K562 (cell line): ENCODE measurements around the gene ORC2. TPM values are rescaled to one million over a fixed set of nuclear protein-coding genes. Genes with fewer than 3 reads are reported as not detected.

ENCODE experiments used
- ATAC-seq: fragments of 200-7000 bp; cut with Tn5 transposase; 3 replicates; pipeline ENCODE4 v1.9.1; 2020; ENCODE audit warnings: moderate library complexity
- BruUV-seq: library from RNA; stranded (reverse); fragments of 400-500 nt; replicated peaks from 2 replicates; lab custom pipeline; 2021; lab: Mats Ljungman, UMichigan
- CTCF ChIA-PET: fragments of 300-600 bp; formaldehyde crosslinking; extraction: SDS; loops from one replicate; lab custom pipeline; 2021; ENCODE audit warnings: low intra/inter-chr PET ratio; lab: Yijun Ruan, JAX
- POLR2A ChIA-PET: fragments of 300-600, 350-650 bp; sonication (Branson Sonifier 250); formaldehyde crosslinking; extraction: SDS; loops from one replicate; lab custom pipeline; 2021; ENCODE audit warnings: antibody characterized with exemption, inconsistent platforms; lab: Yijun Ruan, JAX
- DNase-seq, 4 experiments: peaks; one replicate each; pipeline versions ENCODE4 v3.0.0 to v3.0.0-alpha.2; 2011 to 2018; ENCODE audit warnings: low spot score in 3 of 4, mixed read lengths in 3 of 4; ENCODE audit errors: extremely low read depth in 1 of 4
- FAIRE-seq: peaks from 2 replicates; lab custom pipeline; 2011; peaks lifted over from hg19 to GRCh38; lab: Jason Lieb, UNC
- H2AFZ ChIP-seq: 2 replicates; pipeline ENCODE4 v1.6.0; 2011; ENCODE audit warnings: low read depth, low read length, control low read depth, inconsistent platforms
- H3K27ac ChIP-seq: fragments of 200-600 bp; 3 replicates; pipeline ENCODE4 v1.8.0; 2011; ENCODE audit warnings: low read depth, mild to moderate bottlenecking, control low read depth, inconsistent platforms, low read length, moderate library complexity, mixed read lengths; ENCODE audit errors: extremely low read depth
- H3K27me3 ChIP-seq, 2 experiments: fragments of 300-600 bp in 1 of 2; 2 replicates in 1 of 2; 3 replicates in 1 of 2; pipeline versions ENCODE4 v1.6.0 to v1.8.0; 2011; ENCODE audit warnings: inconsistent platforms in 2 of 2, low read length in 2 of 2, mild to moderate bottlenecking in 1 of 2, mixed read lengths in 1 of 2, moderate library complexity in 1 of 2; ENCODE audit not compliant: control insufficient read depth in 2 of 2, insufficient read depth in 2 of 2
- H3K36me3 ChIP-seq: fragments of 300-600 bp; 3 replicates; pipeline ENCODE4 v1.8.0; 2011; ENCODE audit warnings: mild to moderate bottlenecking, low read length, inconsistent platforms; ENCODE audit not compliant: control insufficient read depth, insufficient read depth
- H3K4me1 ChIP-seq, 2 experiments: fragments of 200-600 bp in 1 of 2; replicated peaks in 1 of 2; 2 replicates in 1 of 2; 3 replicates in 1 of 2; pipeline versions ENCODE4 v1.5.1 to v1.8.0; 2011; ENCODE audit warnings: inconsistent platforms in 2 of 2, low read length in 2 of 2, mild to moderate bottlenecking in 1 of 2, mixed read lengths in 1 of 2, moderate library complexity in 1 of 2; ENCODE audit not compliant: control insufficient read depth in 2 of 2, insufficient read depth in 2 of 2
- H3K4me2 ChIP-seq: 2 replicates; pipeline ENCODE4 v1.6.1; 2011; ENCODE audit warnings: low read length, control low read depth, inconsistent platforms, mixed read lengths; ENCODE audit not compliant: insufficient read depth
- H3K4me3 ChIP-seq: fragments of 200-600 bp; sonication (generic), shearing (Covaris generic); 2 replicates; pipeline ENCODE4 v1.5.1; 2016; ENCODE audit warnings: control low read depth, inconsistent platforms
- H3K79me2 ChIP-seq: fragments of 200-600 bp; 3 replicates; pipeline ENCODE4 v1.8.0; 2011; ENCODE audit warnings: low read length, inconsistent platforms; ENCODE audit not compliant: control insufficient read depth, insufficient read depth
- H3K9ac ChIP-seq, 2 experiments: 2 replicates each; pipeline versions ENCODE4 v1.6.0 to v1.6.1; 2011; ENCODE audit warnings: low read depth in 2 of 2, low read length in 2 of 2, control low read depth in 1 of 2, inconsistent platforms in 1 of 2, mild to moderate bottlenecking in 1 of 2, mixed read lengths in 1 of 2; ENCODE audit not compliant: insufficient read depth in 1 of 2
- H3K9me1 ChIP-seq: one replicate; pipeline ENCODE4 v1.6.0; 2011; ENCODE audit warnings: inconsistent platforms, mild to moderate bottlenecking, low read length, moderate library complexity; ENCODE audit not compliant: control insufficient read depth, insufficient read depth
- H3K9me3 ChIP-seq: replicated peaks from 2 replicates; pipeline ENCODE4 v1.5.1; 2011; ENCODE audit warnings: low read depth, low read length, inconsistent platforms; ENCODE audit not compliant: control insufficient read depth, insufficient read depth
- H4K20me1 ChIP-seq: replicated peaks from 2 replicates; pipeline ENCODE4 v1.6.1; 2011; ENCODE audit warnings: low read length, inconsistent platforms, mixed read lengths; ENCODE audit not compliant: control insufficient read depth, insufficient read depth
- CBX1 ChIP-seq: sonication (generic); IDR thresholded peaks from 2 replicates; pipeline ENCODE4 v1.6.1; 2016; ENCODE audit warnings: antibody characterized with exemption, low read depth, mild to moderate bottlenecking
- CCAR2 ChIP-seq: fragments of 200-400 bp; formaldehyde crosslinking; IDR thresholded peaks from 2 replicates; pipeline ENCODE4 v1.6.1; 2017; ENCODE audit warnings: mild to moderate bottlenecking, low read depth, low read length
- CGGBP1 ChIP-seq: fragments of 250-450 bp; sonication (Bioruptor Pico); IDR thresholded peaks from 2 replicates; pipeline ENCODE4 v1.9.0; 2021; ENCODE audit warnings: mild to moderate bottlenecking
- FOXO4 ChIP-seq: fragments of 450-650 bp; formaldehyde crosslinking; IDR thresholded peaks from 2 replicates; pipeline ENCODE4 v1.4.0; 2020; ENCODE audit warnings: mild to moderate bottlenecking, moderate library complexity
- NR2C2 ChIP-seq, 2 experiments: fragments of 200-800 bp in 1 of 2; sonication (Bioruptor generic) in 1 of 2; sonication (generic) in 1 of 2; formaldehyde crosslinking in 1 of 2; IDR thresholded peaks; 2 replicates each; pipeline versions ENCODE4 v1.6.1 to v1.8.0; 2016 to 2022; ENCODE audit warnings: mild to moderate bottlenecking in 1 of 2, missing compliant biosample characterization in 1 of 2, missing genetic modification characterization in 1 of 2, missing genetic modification reagents in 1 of 2
- RBM25 ChIP-seq: fragments of 200-400 bp; formaldehyde crosslinking; IDR thresholded peaks from 2 replicates; pipeline ENCODE4 v1.6.1; 2018; ENCODE audit warnings: low read length, low read depth, moderate library complexity; ENCODE audit not compliant: severe bottlenecking
- TEAD2 ChIP-seq: fragments of 450-650 bp; IDR thresholded peaks from 2 replicates; pipeline ENCODE4 v1.6.1; 2016; ENCODE audit warnings: missing genetic modification characterization, control low read depth, missing compliant biosample characterization
- TGIF2 ChIP-seq: sonication (generic); formaldehyde crosslinking; IDR thresholded peaks from 2 replicates; pipeline ENCODE4 v1.8.1; 2022; ENCODE audit warnings: mild to moderate bottlenecking, missing genetic modification reagents, moderate library complexity
- ZNF121 ChIP-seq: sonication (generic); formaldehyde crosslinking; conservative IDR thresholded peaks from 2 replicates; pipeline ENCODE4 v1.8.0; 2022; ENCODE audit warnings: missing genetic modification reagents
- ZNF133 ChIP-seq: fragments of 250-450 bp; sonication (Bioruptor Pico); IDR thresholded peaks from 2 replicates; pipeline ENCODE4 v1.4.0; 2020; ENCODE audit warnings: mild to moderate bottlenecking
- ZNF165 ChIP-seq: fragments of 250-450 bp; sonication (Bioruptor Pico); IDR thresholded peaks from 2 replicates; pipeline ENCODE4 v1.4.0; 2020; ENCODE audit warnings: borderline replicate concordance
- WGBS: fragments of 100-300 bp; shearing (Covaris generic); methylation state at CpG from one replicate; pipeline ENCODE4 v1.1.6; 2016; ENCODE audit warnings: low coverage, mixed read lengths; ENCODE audit not compliant: insufficient coverage; ENCODE audit errors: missing lambda C conversion rate; 5-methylcytosine and 5-hydroxymethylcytosine counted together
- in situ Hi-C: fragments of 300-500 bp; cut with MboI; formaldehyde crosslinking; loops from 4 replicates; pipeline ENCODE4 v1.15.0; 2018; ENCODE audit warnings: inconsistent platforms, mixed read lengths
- intact Hi-C: fragments of 100-400 bp; cut with micrococcal nuclease; formaldehyde crosslinking; loops from 2 replicates; pipeline ENCODE4 v1.14.2; 2022
- polyA plus RNA-seq, 8 experiments: library from polyadenylated mRNA; depleted of rRNA in 4 of 8; stranded (reverse) in 5 of 8; unstranded in 3 of 8; fragments of >200 nt; fragmentation: Nextera tagmentation in 2 of 8; fragmentation: Illumina TruSeq in 1 of 8; extraction: Ambion mirVana in 2 of 8; extraction: Trizol in 1 of 8; gene quantifications; 2 replicates each; pipeline versions ENCODE4 v1.2.1 to v1.2.3, GENCODE V29; 2011 to 2014; ENCODE audit warnings: inconsistent platforms in 1 of 8, missing spikeins in 1 of 8
- total RNA-seq, 7 experiments: library from RNA; depleted of rRNA in 6 of 7; stranded (reverse); fragments of >200 nt in 6 of 7; fragmentation: Illumina TruSeq in 2 of 7; extraction: Trizol in 2 of 7; gene quantifications; 2 replicates each; pipeline versions ENCODE4 v1.2.1 to v1.2.3, GENCODE V29; 2011 to 2021; ENCODE audit warnings: low replicate concordance in 1 of 7

The ORC2 gene
- total and polyA plus RNA-seq, 9 of the 15 experiments (the other 6 are each of a cell fraction or from before 2014, with no cell fraction given), result 5.6 to 41.1 (median 19.0) TPM

GRCh38 chr2:200950378-200950777 lies 13.1 kb downstream of the ORC2 start (continued):
- no peak for TF ChIP-seq CBX1
- TF ChIP-seq ZNF165 (CRISPR knock-in tag), result no peak
- no peak for TF ChIP-seq NR2C2 (CRISPR knock-in tag; IDR thresholded peaks at IDR 0.05)
- TF ChIP-seq NR2C2 (tag; IDR thresholded peaks at IDR 0.05), result no peak
- no peak for TF ChIP-seq ZNF133 (CRISPR knock-in tag)
- TF ChIP-seq TEAD2 (tag), result no peak
- no peak for TF ChIP-seq TGIF2 (CRISPR knock-in tag)
- no peak for TF ChIP-seq CGGBP1 (CRISPR knock-in tag)
- no peak for TF ChIP-seq FOXO4 (CRISPR knock-in tag)
- TF ChIP-seq, all 486 proteins: peak for 0

GRCh38 chr2:200945395-200945729 lies 18.1 kb downstream of the ORC2 start:
- H3K27ac ChIP-seq, result peak overlapping the region; percentile 70; the same call in 1 of the 3 replicates

More at GRCh38 chr2:200945395-200945729, 18.1 kb downstream of the ORC2 start:
- H3K9me1 ChIP-seq, result no peaks in the 10 kb centered on the region
- no peak overlapping the region for H2AFZ ChIP-seq
- intact Hi-C loops, result no loop called here
- 80% methylated on average over 4 of the region's 4 CpGs for WGBS
- peak; percentile 64 for TF ChIP-seq ZNF121
- no peak for TF ChIP-seq CCAR2
- TF ChIP-seq RBM25, result peak; percentile 53
- H3K4me1 ChIP-seq, result peaks cover 0 to 2% of the 10 kb centered on the region in 2 experiments; a peak in 1 of 5 replicates
- H3K9me3 ChIP-seq, result no peaks in the 10 kb centered on the region
- H3K27me3 ChIP-seq, result no peaks in the 10 kb centered on the region
- no peaks in the 10 kb centered on the region for H4K20me1 ChIP-seq
- no peak for ATAC-seq
- H3K36me3 ChIP-seq, result peaks cover 80% of the 10 kb centered on the region; the same call in 2 of the 3 replicates
- ChIA-PET POLR2A (interaction anchor here (0.9 to 1.6 kb wide), 4 partner anchors 9 to 21 kb away, joined by 3 to 9 read pairs (median 5); partner anchors contain the start of gene ORC2), CTCF (no interaction called here)
- H3K9ac ChIP-seq, result no peak overlapping the region
- in situ Hi-C loops, result no loop called here
- BruUV-seq, result no TSS peak
- FAIRE-seq, result no peak
- no peak for DNase-seq
- H3K4me3 ChIP-seq, result no peak overlapping the region
- no peak overlapping the region for H3K4me2 ChIP-seq
- no peaks in the 10 kb centered on the region; the same call in 2 of the 3 replicates for H3K79me2 ChIP-seq
